CD14-positive monocyte (primary cell): ENCODE data around the gene CMTR1. TPM values are rescaled to one million over a fixed set of nuclear protein-coding genes. Genes with fewer than 3 reads are reported as not detected.

Experiments used
- DNase-seq, 3 donors: peaks; one replicate each; pipeline ENCODE4 v3.0.0-alpha.2; 2011 to 2022
- H2AFZ ChIP-seq: 2 replicates; pipeline ENCODE4 v1.6.0; 2012; ENCODE audit warnings: mild to moderate bottlenecking, low read depth, low read length, inconsistent platforms; ENCODE audit not compliant: insufficient read depth, poor library complexity, severe bottlenecking
- H3K27ac ChIP-seq, 2 donors: 1 replicate in 1 of 2; 2 replicates in 1 of 2; pipeline ENCODE4 v1.5.1; 2012 to 2013; ENCODE audit warnings: low read length in 2 of 2, control low read depth in 1 of 2, inconsistent platforms in 1 of 2, low read depth in 1 of 2, mild to moderate bottlenecking in 1 of 2
- H3K27me3 ChIP-seq, 2 donors: one replicate each; pipeline versions ENCODE4 v1.6.0 to v1.6.1; 2011 to 2013; ENCODE audit warnings: low read length in 2 of 2; ENCODE audit not compliant: control insufficient read depth in 2 of 2, insufficient read depth in 2 of 2
- H3K36me3 ChIP-seq, 2 donors: replicated peaks in 1 of 2; 1 replicate in 1 of 2; 2 replicates in 1 of 2; pipeline versions ENCODE4 v1.5.1 to v1.6.1; 2012 to 2013; ENCODE audit warnings: low read length in 2 of 2, control low read depth in 1 of 2, inconsistent platforms in 1 of 2, mild to moderate bottlenecking in 1 of 2; ENCODE audit not compliant: insufficient read depth in 2 of 2, control insufficient read depth in 1 of 2
- H3K4me1 ChIP-seq, 2 donors: 1 replicate in 1 of 2; 2 replicates in 1 of 2; pipeline versions ENCODE4 v1.5.1 to v1.6.1; 2012 to 2013; ENCODE audit warnings: low read length in 2 of 2, control low read depth in 1 of 2, inconsistent platforms in 1 of 2, mild to moderate bottlenecking in 1 of 2, moderate library complexity in 1 of 2; ENCODE audit not compliant: insufficient read depth in 2 of 2, control insufficient read depth in 1 of 2
- H3K4me2 ChIP-seq: replicated peaks from 2 replicates; pipeline ENCODE3; 2012; ENCODE audit warnings: low read length, moderate library complexity, mild to moderate bottlenecking; ENCODE audit not compliant: poor library complexity, severe bottlenecking; ENCODE audit errors: extremely low read depth
- H3K4me3 ChIP-seq, 3 experiments: fragments of 200-600 bp in 1 of 3; sonication (generic) in 1 of 3; replicated peaks in 1 of 3; 1 replicate in 2 of 3; 2 replicates in 1 of 3; pipeline ENCODE4 v1.5.1; 2011 to 2013; ENCODE audit warnings: low read length in 3 of 3, mild to moderate bottlenecking in 3 of 3, control low read depth in 2 of 3, low read depth in 2 of 3, inconsistent platforms in 1 of 3, moderate library complexity in 1 of 3
- H3K79me2 ChIP-seq: 2 replicates; pipeline ENCODE4 v1.6.0; 2012; ENCODE audit warnings: mild to moderate bottlenecking, control low read depth, inconsistent platforms, low read length, moderate library complexity; ENCODE audit not compliant: insufficient read depth
- H3K9ac ChIP-seq: 2 replicates; pipeline ENCODE4 v1.6.0; 2017; ENCODE audit warnings: low read length, mild to moderate bottlenecking; ENCODE audit not compliant: insufficient read depth, poor library complexity, severe bottlenecking
- H3K9me3 ChIP-seq, 2 donors: replicated peaks in 1 of 2; 1 replicate in 1 of 2; 2 replicates in 1 of 2; pipeline versions ENCODE4 v1.5.1 to v1.6.1; 2012 to 2013; ENCODE audit warnings: low read length in 2 of 2, control low read depth in 1 of 2; ENCODE audit not compliant: control insufficient read depth in 1 of 2, insufficient read depth in 1 of 2
- H4K20me1 ChIP-seq: 2 replicates; pipeline ENCODE4 v1.6.0; 2012; ENCODE audit warnings: mild to moderate bottlenecking, low read length, control low read depth, moderate library complexity; ENCODE audit not compliant: insufficient read depth
- H3K27ac Mint-ChIP-seq, 7 donors: one replicate each; pipeline ENCODE4 v1.8.0; 2020; ENCODE audit warnings: mild to moderate bottlenecking in 7 of 7, mixed read lengths in 7 of 7, moderate library complexity in 6 of 7, inconsistent platforms in 2 of 7
- H3K27me3 Mint-ChIP-seq, 3 donors: one replicate each; pipeline ENCODE4 v1.8.0; 2021 to 2022; ENCODE audit warnings: low read depth in 3 of 3, mild to moderate bottlenecking in 3 of 3, mixed read lengths in 3 of 3, moderate library complexity in 3 of 3, inconsistent platforms in 1 of 3
- H3K36me3 Mint-ChIP-seq, 2 donors: one replicate each; pipeline ENCODE4 v1.8.0; 2020; ENCODE audit warnings: mixed read lengths in 2 of 2, inconsistent platforms in 1 of 2, mild to moderate bottlenecking in 1 of 2
- H3K4me1 Mint-ChIP-seq: one replicate; pipeline ENCODE4 v1.8.0; 2020; ENCODE audit warnings: mild to moderate bottlenecking, mixed read lengths
- H3K4me3 Mint-ChIP-seq, 2 donors: one replicate each; pipeline ENCODE4 v1.8.0; 2020; ENCODE audit warnings: mild to moderate bottlenecking in 2 of 2, mixed read lengths in 2 of 2, moderate library complexity in 1 of 2
- H3K9me3 Mint-ChIP-seq, 7 donors: one replicate each; pipeline ENCODE4 v1.8.0; 2020 to 2022; ENCODE audit warnings: mixed read lengths in 7 of 7, mild to moderate bottlenecking in 6 of 7, moderate library complexity in 6 of 7, inconsistent platforms in 2 of 7
- WGBS: methylation state at CpG from one replicate; pipeline ENCODE4 v1.1.5; 2013; ENCODE audit warnings: missing lambda C conversion rate; ENCODE audit not compliant: insufficient coverage; 5-methylcytosine and 5-hydroxymethylcytosine counted together
- intact Hi-C, 2 donors: fragments of 100-400 bp; cut with micrococcal nuclease; formaldehyde crosslinking; loops; one replicate each; pipeline versions ENCODE4 v1.15.0 to v1.15.1; 2023
- polyA plus RNA-seq, 3 donors: library from polyadenylated mRNA; depleted of rRNA in 1 of 3; unstranded in 2 of 3; stranded (reverse) in 1 of 3; fragments of 300-500 nt in 2 of 3; fragments of >200 nt in 1 of 3; fragmentation: Illumina TruSeq in 2 of 3; gene quantifications; 1 replicate in 2 of 3; 2 replicates in 1 of 3; pipeline ENCODE4 v1.2.3, GENCODE V29; 2012 to 2021
- TF ChIP-seq, protein P1 (sequence below): fragments of 200-600 bp; IDR thresholded peaks from one replicate; pipeline ENCODE4 v1.8.0; 2022; ENCODE audit warnings: antibody characterized with exemption, mild to moderate bottlenecking

CMTR1 gene
- polyA plus RNA-seq, 3 donors = 12.0 to 32.3 (median 15.3) TPM

DNA sequence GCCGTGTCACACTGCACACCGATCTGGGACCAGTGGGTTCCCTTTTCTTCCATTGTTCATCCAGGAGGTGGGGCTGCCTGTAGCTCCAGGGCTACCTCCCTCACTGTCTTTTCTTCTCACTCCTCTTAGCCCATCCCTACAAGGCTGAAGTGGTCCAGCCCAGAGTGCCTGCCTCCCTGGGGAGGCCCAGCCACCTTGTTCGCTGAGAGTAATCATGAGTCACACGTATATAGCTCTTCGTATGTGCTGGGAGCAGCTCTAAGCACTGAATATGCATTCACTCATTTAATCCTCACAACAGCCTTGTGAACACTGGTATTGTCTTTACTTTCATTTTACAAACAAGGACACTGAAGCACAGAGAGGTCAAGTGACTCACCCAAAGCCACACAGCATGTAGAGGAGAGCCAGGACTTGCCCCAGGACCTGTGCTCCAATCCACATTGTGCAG is 81.3 kb downstream of the CMTR1 start:
- Histone ChIP-seq H3K27me3 (peaks cover 0 to 12% of the 10 kb centered on the region in 2 donors), H3K4me1 (peaks cover 11 to 20% of the 10 kb centered on the region in 2 donors), H4K20me1 (no peaks in the 10 kb centered on the region), H3K27ac (no peak overlapping the region), H3K4me3 (no peak overlapping the region), H3K4me2 (no peak overlapping the region), H3K79me2 (no peaks in the 10 kb centered on the region), H2AFZ (no peak overlapping the region), H3K36me3 (no peaks in the 10 kb centered on the region), H3K9ac (no peak overlapping the region), H3K9me3 (no peaks in the 10 kb centered on the region)
- Mint-ChIP-seq H3K4me3 (no peak overlapping the region), H3K9me3 (peaks cover 0 to 3% (median 0%) of the 10 kb centered on the region in 7 donors), H3K36me3 (no peaks in the 10 kb centered on the region), H3K27me3 (peaks cover 25 to 50% (median 30%) of the 10 kb centered on the region in 3 donors), H3K4me1 (peaks cover 29% of the 10 kb centered on the region), H3K27ac (peak overlapping the region in 1 of 7 donors; percentile 43)
- intact Hi-C loops = no loop called here
- DNase-seq = no peak
- no CpG with 5 or more reads among the region's 5 CpGs for WGBS
- TF ChIP-seq, protein P1, sequence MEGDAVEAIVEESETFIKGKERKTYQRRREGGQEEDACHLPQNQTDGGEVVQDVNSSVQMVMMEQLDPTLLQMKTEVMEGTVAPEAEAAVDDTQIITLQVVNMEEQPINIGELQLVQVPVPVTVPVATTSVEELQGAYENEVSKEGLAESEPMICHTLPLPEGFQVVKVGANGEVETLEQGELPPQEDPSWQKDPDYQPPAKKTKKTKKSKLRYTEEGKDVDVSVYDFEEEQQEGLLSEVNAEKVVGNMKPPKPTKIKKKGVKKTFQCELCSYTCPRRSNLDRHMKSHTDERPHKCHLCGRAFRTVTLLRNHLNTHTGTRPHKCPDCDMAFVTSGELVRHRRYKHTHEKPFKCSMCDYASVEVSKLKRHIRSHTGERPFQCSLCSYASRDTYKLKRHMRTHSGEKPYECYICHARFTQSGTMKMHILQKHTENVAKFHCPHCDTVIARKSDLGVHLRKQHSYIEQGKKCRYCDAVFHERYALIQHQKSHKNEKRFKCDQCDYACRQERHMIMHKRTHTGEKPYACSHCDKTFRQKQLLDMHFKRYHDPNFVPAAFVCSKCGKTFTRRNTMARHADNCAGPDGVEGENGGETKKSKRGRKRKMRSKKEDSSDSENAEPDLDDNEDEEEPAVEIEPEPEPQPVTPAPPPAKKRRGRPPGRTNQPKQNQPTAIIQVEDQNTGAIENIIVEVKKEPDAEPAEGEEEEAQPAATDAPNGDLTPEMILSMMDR = no peak

DNA sequence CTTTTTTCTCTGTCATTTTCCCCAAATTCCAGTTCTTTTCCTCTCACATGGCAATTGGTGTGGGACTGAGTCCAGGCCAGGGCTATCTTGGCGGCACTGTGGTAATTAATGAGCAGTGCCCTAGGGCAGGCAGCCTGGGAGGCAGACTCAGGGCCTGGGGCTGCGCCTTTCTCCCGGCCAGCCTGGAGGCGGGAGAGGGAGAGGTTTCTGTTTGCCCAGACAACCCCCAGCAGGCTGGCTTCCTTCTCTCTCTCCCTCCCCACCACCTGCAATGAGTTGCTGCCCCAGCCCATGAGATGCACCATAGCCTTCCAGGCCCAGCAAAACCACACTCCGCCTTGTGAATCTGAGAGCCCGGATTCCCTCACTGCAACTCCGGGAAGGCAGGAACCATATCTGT is 81.8 kb downstream of the CMTR1 start:
- Histone ChIP-seq H3K4me1 (peaks cover 11 to 20% of the 10 kb centered on the region in 2 donors), H3K27ac (no peak overlapping the region), H3K36me3 (no peaks in the 10 kb centered on the region), H3K79me2 (no peaks in the 10 kb centered on the region), H3K4me3 (no peak overlapping the region), H3K9me3 (no peaks in the 10 kb centered on the region), H4K20me1 (no peaks in the 10 kb centered on the region), H3K27me3 (peaks cover 0 to 12% of the 10 kb centered on the region in 2 donors), H3K9ac (no peak overlapping the region), H2AFZ (no peak overlapping the region), H3K4me2 (no peak overlapping the region)
- 69% methylated on average over 4 of the region's 7 CpGs for WGBS
- TF ChIP-seq, protein P1 = no peak
- peak overlapping the region in 1 of 2 donors; percentile 52 for H3K4me3 Mint-ChIP-seq
- H3K9me3 Mint-ChIP-seq = peaks cover 0 to 5% (median 0%) of the 10 kb centered on the region in 7 donors
- no peak for DNase-seq
- peaks cover 29% of the 10 kb centered on the region for H3K4me1 Mint-ChIP-seq
- no peaks in the 10 kb centered on the region for H3K36me3 Mint-ChIP-seq
- peaks cover 29 to 54% (median 30%) of the 10 kb centered on the region in 3 donors for H3K27me3 Mint-ChIP-seq
- no peak overlapping the region for H3K27ac Mint-ChIP-seq
- intact Hi-C loops = no loop called here
